H9 (cell line): ENCODE results near the gene IFIT1. TPM values are rescaled to one million over a fixed set of nuclear protein-coding genes. Genes with fewer than 3 reads are reported as not detected.
"Not testable (repeated sequence)": the region's sequence is repeated elsewhere in the genome, so short reads cannot be mapped to it uniquely, and the experiment has no call there.

ENCODE experiments used
- DNase-seq: peaks from one replicate; pipeline ENCODE4 v3.0.0-alpha.2; 2017
- H2AFZ ChIP-seq: one replicate; pipeline ENCODE4 v1.6.1; 2013; ENCODE audit warnings: mild to moderate bottlenecking, low read length, control low read depth, moderate library complexity
- H2AK5ac ChIP-seq: 2 replicates; pipeline ENCODE4 v1.6.1; 2013; ENCODE audit warnings: low read length, control low read depth, mixed read lengths; ENCODE audit not compliant: insufficient read length
- H2BK120ac ChIP-seq: one replicate; pipeline ENCODE4 v1.6.1; 2013; ENCODE audit warnings: low read depth, mild to moderate bottlenecking, low read length, control low read depth, inconsistent platforms; ENCODE audit not compliant: poor library complexity, severe bottlenecking
- H2BK12ac ChIP-seq: 2 replicates; pipeline ENCODE4 v1.6.1; 2013; ENCODE audit warnings: low read length, control low read depth, mixed read lengths, low read depth; ENCODE audit not compliant: insufficient read length
- H2BK15ac ChIP-seq: 2 replicates; pipeline ENCODE4 v1.6.1; 2013; ENCODE audit warnings: low read depth, low read length, control low read depth
- H2BK20ac ChIP-seq: one replicate; pipeline ENCODE4 v1.6.1; 2013; ENCODE audit warnings: low read depth, mild to moderate bottlenecking, low read length, control low read depth, inconsistent platforms; ENCODE audit not compliant: poor library complexity, severe bottlenecking
- H2BK5ac ChIP-seq: 2 replicates; pipeline ENCODE4 v1.6.1; 2013; ENCODE audit warnings: low read length, control low read depth, mixed read lengths; ENCODE audit not compliant: insufficient read length
- H3K14ac ChIP-seq: 2 replicates; pipeline ENCODE4 v1.6.1; 2013; ENCODE audit warnings: low read length, control low read depth; ENCODE audit not compliant: insufficient read depth
- H3K18ac ChIP-seq: 2 replicates; pipeline ENCODE4 v1.6.1; 2013; ENCODE audit warnings: low read depth, mild to moderate bottlenecking, mixed read lengths, low read length, control low read depth; ENCODE audit not compliant: insufficient read length
- H3K23ac ChIP-seq: 2 replicates; pipeline ENCODE4 v1.6.1; 2013; ENCODE audit warnings: low read length, control low read depth, mixed read lengths, low read depth; ENCODE audit not compliant: insufficient read length
- H3K23me2 ChIP-seq: 2 replicates; pipeline ENCODE4 v1.6.1; 2013; ENCODE audit warnings: low read depth, mild to moderate bottlenecking, mixed read lengths, low read length, control low read depth; ENCODE audit not compliant: insufficient read length, poor library complexity, severe bottlenecking
- H3K27ac ChIP-seq: 2 replicates; pipeline ENCODE4 v1.5.1; 2013; ENCODE audit warnings: low read length, control low read depth, mixed read lengths, low read depth; ENCODE audit not compliant: insufficient read length
- H3K27me3 ChIP-seq: 2 replicates; pipeline ENCODE4 v1.6.1; 2013; ENCODE audit warnings: low read length, control low read depth, inconsistent platforms; ENCODE audit not compliant: insufficient read depth
- H3K4ac ChIP-seq: 2 replicates; pipeline ENCODE4 v1.6.1; 2013; ENCODE audit warnings: low read depth, mild to moderate bottlenecking, control low read depth, inconsistent platforms, low read length, moderate library complexity
- H3K4me1 ChIP-seq: 2 replicates; pipeline ENCODE4 v1.6.1; 2013; ENCODE audit warnings: low read length, control low read depth, inconsistent platforms; ENCODE audit not compliant: insufficient read depth
- H3K4me2 ChIP-seq: 2 replicates; pipeline ENCODE4 v1.6.1; 2013; ENCODE audit warnings: low read length, control low read depth, mixed read lengths; ENCODE audit not compliant: insufficient read length, insufficient read depth
- H3K56ac ChIP-seq: 2 replicates; pipeline ENCODE4 v1.6.1; 2013; ENCODE audit warnings: low read depth, mild to moderate bottlenecking, mixed read lengths, low read length, control low read depth; ENCODE audit not compliant: insufficient read length
- H3K79me1 ChIP-seq: 2 replicates; pipeline ENCODE4 v1.6.1; 2013; ENCODE audit warnings: low read depth, mild to moderate bottlenecking, moderate library complexity, low read length, control low read depth, inconsistent platforms; ENCODE audit not compliant: insufficient read depth, poor library complexity, severe bottlenecking
- H3K79me2 ChIP-seq: 2 replicates; pipeline ENCODE4 v1.6.1; 2013; ENCODE audit warnings: low read length, control low read depth, inconsistent platforms; ENCODE audit not compliant: insufficient read depth
- H3K9ac ChIP-seq: 2 replicates; pipeline ENCODE4 v1.6.1; 2013; ENCODE audit warnings: low read length, control low read depth, mixed read lengths; ENCODE audit not compliant: insufficient read length; ENCODE audit errors: extremely low read depth
- H3K9me3 ChIP-seq: one replicate; pipeline ENCODE4 v1.6.1; 2013; ENCODE audit warnings: low read depth, low read length, inconsistent platforms; ENCODE audit not compliant: control insufficient read depth
- H3T11ph ChIP-seq: one replicate; pipeline ENCODE4 v1.6.1; 2013; ENCODE audit warnings: mild to moderate bottlenecking, low read length, control low read depth, inconsistent platforms
- H4K20me1 ChIP-seq: one replicate; pipeline ENCODE4 v1.6.1; 2013; ENCODE audit not compliant: control insufficient read depth, insufficient read length, insufficient read depth
- H4K5ac ChIP-seq: 2 replicates; pipeline ENCODE4 v1.6.1; 2013; ENCODE audit warnings: low read depth, mild to moderate bottlenecking, mixed read lengths, low read length, control low read depth; ENCODE audit not compliant: insufficient read length
- H4K8ac ChIP-seq: replicated peaks from 2 replicates; pipeline ENCODE4 v1.6.1; 2013; ENCODE audit warnings: low read length, control low read depth, mixed read lengths, low read depth; ENCODE audit not compliant: insufficient read length
- H4K91ac ChIP-seq: 2 replicates; pipeline ENCODE4 v1.6.1; 2013; ENCODE audit warnings: low read depth, mild to moderate bottlenecking, moderate library complexity, mixed read lengths, low read length, control low read depth; ENCODE audit not compliant: insufficient read length
- H3K27ac Mint-ChIP-seq, 3 experiments: 2 replicates in 2 of 3; 3 replicates in 1 of 3; pipeline ENCODE4 v1.8.0; 2020 to 2021; ENCODE audit warnings: mixed read lengths in 3 of 3, mild to moderate bottlenecking in 1 of 3, moderate library complexity in 1 of 3
- H3K27me3 Mint-ChIP-seq: 2 replicates; pipeline ENCODE4 v1.8.0; 2021; ENCODE audit warnings: low read depth, mild to moderate bottlenecking, moderate library complexity, mixed read lengths
- H3K36me3 Mint-ChIP-seq, 3 experiments: 2 replicates in 2 of 3; 3 replicates in 1 of 3; pipeline ENCODE4 v1.8.0; 2020 to 2021; ENCODE audit warnings: low read depth in 3 of 3, mixed read lengths in 3 of 3; ENCODE audit not compliant: insufficient read depth in 1 of 3
- H3K4me1 Mint-ChIP-seq, 2 experiments: 2 replicates each; pipeline ENCODE4 v1.8.0; 2020; ENCODE audit warnings: mixed read lengths in 2 of 2
- H3K4me3 Mint-ChIP-seq, 2 experiments: 2 replicates in 1 of 2; 3 replicates in 1 of 2; pipeline ENCODE4 v1.8.0; 2020 to 2021; ENCODE audit warnings: mild to moderate bottlenecking in 2 of 2, mixed read lengths in 2 of 2, moderate library complexity in 1 of 2
- H3K9me3 Mint-ChIP-seq, 2 experiments: 2 replicates in 1 of 2; 3 replicates in 1 of 2; pipeline ENCODE4 v1.8.0; 2020; ENCODE audit warnings: mild to moderate bottlenecking in 2 of 2, mixed read lengths in 2 of 2, moderate library complexity in 1 of 2
- CTCF ChIP-seq: fragments of 200-600 bp; sonication (generic); conservative IDR thresholded peaks from 3 replicates; pipeline ENCODE4 v1.8.0; 2021; ENCODE audit warnings: antibody characterized with exemption, mild to moderate bottlenecking
- WGBS: extraction: QIAGEN DNeasy Blood & Tissue Kit; methylation state at CpG from one replicate; pipeline ENCODE4 v1.1.7; 2013; ENCODE audit warnings: missing lambda C conversion rate, low lambda C conversion rate, mixed read lengths; ENCODE audit not compliant: insufficient read length; ENCODE audit errors: extremely low coverage; 5-methylcytosine and 5-hydroxymethylcytosine counted together
- total RNA-seq: library from RNA; stranded (reverse); gene quantifications from 2 replicates; pipeline ENCODE4 v1.2.1, GENCODE V29; 2021

The IFIT1 gene
- total RNA-seq, 1 experiment from 2014 or later: 1.2 TPM

- WGBS: no CpG with 5 or more reads among the region's 2 CpGs
- no peaks in the 10 kb centered on the region for H3K9me3 ChIP-seq
- no peak overlapping the region for H2AFZ ChIP-seq
- TF ChIP-seq CTCF: no peak
- peaks cover 63 to 66% of the 10 kb centered on the region in 2 experiments for H3K4me1 Mint-ChIP-seq
- no peak overlapping the region for H4K8ac ChIP-seq
- H3K9me3 Mint-ChIP-seq: peaks cover 2 to 5% of the 10 kb centered on the region in 2 experiments; a peak in 3 of 5 replicates
- H3K27ac Mint-ChIP-seq: no peak overlapping the region; a peak in 1 of 7 replicates
- no peak overlapping the region for H2AK5ac ChIP-seq
- H3K36me3 Mint-ChIP-seq: peaks cover 0 to 7% (median 4%) of the 10 kb centered on the region in 3 experiments; a peak in 4 of 7 replicates
- no peak overlapping the region for H3K56ac ChIP-seq
- no peaks in the 10 kb centered on the region for H3K27me3 ChIP-seq
- no peak overlapping the region for H3K9ac ChIP-seq
- H3K27me3 Mint-ChIP-seq: no peaks in the 10 kb centered on the region
- no peak overlapping the region for H3K18ac ChIP-seq
- H3K4me3 Mint-ChIP-seq: no peak overlapping the region
- H3K23me2 ChIP-seq: no peaks in the 10 kb centered on the region
- no peak overlapping the region for H3T11ph ChIP-seq
- H4K91ac ChIP-seq: no peak overlapping the region
- H3K27ac ChIP-seq: no peak overlapping the region
- H3K4me1 ChIP-seq: peaks cover 22% of the 10 kb centered on the region
- no peaks in the 10 kb centered on the region for H3K79me2 ChIP-seq
- no peak overlapping the region for H3K4me2 ChIP-seq
- H3K4ac ChIP-seq: no peak overlapping the region
- no peaks in the 10 kb centered on the region for H4K20me1 ChIP-seq
- no peaks in the 10 kb centered on the region for H3K79me1 ChIP-seq
- H2BK15ac ChIP-seq: no peak overlapping the region
- H4K5ac ChIP-seq: no peak overlapping the region
- no peak overlapping the region for H3K14ac ChIP-seq
- H2BK12ac ChIP-seq: no peak overlapping the region
- no peak overlapping the region for H2BK120ac ChIP-seq
- H3K23ac ChIP-seq: no peak overlapping the region
- DNase-seq: no peak
- no peak overlapping the region for H2BK5ac ChIP-seq
- no peak overlapping the region for H2BK20ac ChIP-seq
Observed at GRCh38 chr10:89348975-89349374, 43.4 kb upstream of the IFIT1 start.

- peaks cover 0 to 10% (median 9%) of the 10 kb centered on the region in 3 experiments; a peak in 4 of 7 replicates for H3K36me3 Mint-ChIP-seq
- H3K27ac ChIP-seq: not testable (repeated sequence)
Observed at GRCh38 chr10:89350631-89351315, 41.6 kb upstream of the IFIT1 start.

More at GRCh38 chr10:89350631-89351315, 41.6 kb upstream of the IFIT1 start:
- not testable (repeated sequence) for H2BK5ac ChIP-seq, DNase-seq, H3K4me2 ChIP-seq, H2BK12ac ChIP-seq, H3K9ac ChIP-seq, H3K23me2 ChIP-seq, H2AK5ac ChIP-seq, H4K8ac ChIP-seq, H4K5ac ChIP-seq, H4K91ac ChIP-seq, H2AFZ ChIP-seq, H3K27me3 ChIP-seq, H3K4me3 Mint-ChIP-seq, H3K27me3 Mint-ChIP-seq, H2BK15ac ChIP-seq, H3T11ph ChIP-seq, H3K56ac ChIP-seq, H3K18ac ChIP-seq, H3K4ac ChIP-seq, H3K79me2 ChIP-seq, H3K14ac ChIP-seq, H3K9me3 ChIP-seq, H3K79me1 ChIP-seq, H2BK120ac ChIP-seq, H4K20me1 ChIP-seq, H3K23ac ChIP-seq, H2BK20ac ChIP-seq
- no CpG with 5 or more reads among the region's 7 CpGs for WGBS
- peaks cover 22% of the 10 kb centered on the region for H3K4me1 ChIP-seq
- peaks cover 2 to 12% of the 10 kb centered on the region in 2 experiments; a peak in 3 of 5 replicates for H3K9me3 Mint-ChIP-seq
- peaks cover 55 to 59% of the 10 kb centered on the region in 2 experiments for H3K4me1 Mint-ChIP-seq
- H3K27ac Mint-ChIP-seq: peak overlapping the region; percentile 30 to 88 (median 51); a peak in 6 of 7 replicates
